SK-N-SH (cell line): ENCODE data around the gene FKBP6. TPM values are rescaled to one million over a fixed set of nuclear protein-coding genes. Genes with fewer than 3 reads are reported as not detected.
"Not testable (repeated sequence)": the region's sequence is repeated elsewhere in the genome, so short reads cannot be mapped to it uniquely, and the experiment has no call there.

Experiments used
- CTCF ChIA-PET: fragments of 300-600, 350-600 bp; formaldehyde crosslinking; extraction: SDS; loops from one replicate; lab custom pipeline; 2021; lab: Yijun Ruan, JAX
- POLR2A ChIA-PET: fragments of 350-600 bp; sonication (Branson Sonifier 250); formaldehyde crosslinking; extraction: SDS; loops from one replicate; lab custom pipeline; 2020; ENCODE audit warnings: antibody characterized with exemption, inconsistent platforms; lab: Yijun Ruan, JAX
- DNase-seq: peaks from one replicate; pipeline ENCODE4 v3.0.0; 2012
- H2AFZ ChIP-seq: fragments of 200-600 bp; sonication (generic); 2 replicates; pipeline ENCODE4 v1.8.1; 2016; ENCODE audit warnings: antibody characterized with exemption, mild to moderate bottlenecking, low read depth
- H3F3A ChIP-seq: fragments of 200-600 bp; sonication (generic); replicated peaks from 2 replicates; pipeline ENCODE3; 2016; ENCODE audit warnings: antibody characterized with exemption, mild to moderate bottlenecking; ENCODE audit not compliant: insufficient read depth
- H3K27ac ChIP-seq, 2 experiments: fragments of 200-500 bp in 1 of 2; fragments of 200-600 bp in 1 of 2; sonication (Bioruptor generic) in 1 of 2; sonication (generic), shearing (Covaris generic) in 1 of 2; 2 replicates each; pipeline versions ENCODE4 v1.5.1 to v1.6.1; 2014 to 2016; ENCODE audit warnings: low read depth in 2 of 2, inconsistent platforms in 1 of 2, low read length in 1 of 2, mild to moderate bottlenecking in 1 of 2, mixed read lengths in 1 of 2
- H3K27me3 ChIP-seq: fragments of 200-600 bp; sonication (generic), shearing (Covaris generic); 2 replicates; pipeline ENCODE4 v1.6.1; 2016; ENCODE audit warnings: mixed run types; ENCODE audit not compliant: insufficient read depth
- H3K36me3 ChIP-seq, 2 experiments: fragments of 200-500 bp in 1 of 2; fragments of 200-600 bp in 1 of 2; sonication (Bioruptor generic) in 1 of 2; sonication (generic) in 1 of 2; replicated peaks in 1 of 2; 2 replicates each; pipeline versions ENCODE3 to v1.5.1; 2014 to 2016; ENCODE audit warnings: low read length in 1 of 2, mild to moderate bottlenecking in 1 of 2; ENCODE audit not compliant: insufficient read depth in 2 of 2, control insufficient read depth in 1 of 2
- H3K4me1 ChIP-seq, 2 experiments: fragments of 200-500 bp in 1 of 2; fragments of 200-600 bp in 1 of 2; sonication (Bioruptor generic) in 1 of 2; sonication (generic), shearing (Covaris generic) in 1 of 2; 2 replicates each; pipeline versions ENCODE4 v1.5.1 to v1.6.1; 2014 to 2016; ENCODE audit warnings: low read depth in 1 of 2, low read length in 1 of 2, mixed run types in 1 of 2; ENCODE audit not compliant: insufficient read depth in 2 of 2, control insufficient read depth in 1 of 2
- H3K4me2 ChIP-seq: fragments of 200-600 bp; sonication (generic), shearing (Covaris generic); 2 replicates; pipeline ENCODE4 v1.6.1; 2017; ENCODE audit warnings: mixed run types
- H3K4me3 ChIP-seq, 2 experiments: fragments of 200-500 bp in 1 of 2; fragments of 200-600 bp in 1 of 2; sonication (Bioruptor generic) in 1 of 2; sonication (generic), shearing (Covaris generic) in 1 of 2; 2 replicates each; pipeline versions ENCODE4 v1.5.1 to v1.8.1; 2014 to 2016; ENCODE audit warnings: low read depth in 2 of 2, inconsistent platforms in 1 of 2, low read length in 1 of 2, mild to moderate bottlenecking in 1 of 2, mixed read lengths in 1 of 2, moderate library complexity in 1 of 2
- H3K79me2 ChIP-seq: fragments of 200-600 bp; sonication (generic); 2 replicates; pipeline ENCODE4 v1.8.1; 2017; ENCODE audit warnings: mild to moderate bottlenecking; ENCODE audit not compliant: insufficient read depth
- H3K9ac ChIP-seq: fragments of 200-600 bp; sonication (generic); 2 replicates; pipeline ENCODE4 v1.6.1; 2017; ENCODE audit warnings: mixed run types
- H3K9me2 ChIP-seq: fragments of 200-600 bp; sonication (generic); 2 replicates; pipeline ENCODE4 v1.6.1; 2017; ENCODE audit warnings: mixed run types
- H3K9me3 ChIP-seq: fragments of 200-600 bp; sonication (generic); 2 replicates; pipeline ENCODE4 v1.6.1; 2017; ENCODE audit warnings: mixed run types, mild to moderate bottlenecking, moderate library complexity
- H4K20me1 ChIP-seq: fragments of 200-600 bp; sonication (generic); 2 replicates; pipeline ENCODE4 v1.6.1; 2017; ENCODE audit warnings: mild to moderate bottlenecking, mixed run types; ENCODE audit not compliant: insufficient read depth
- CTCF ChIP-seq: fragments of 200-600 bp; sonication (generic); IDR thresholded peaks from 2 replicates; pipeline ENCODE4 v1.6.1; 2017; ENCODE audit warnings: antibody characterized with exemption, mild to moderate bottlenecking, moderate library complexity
- FOXJ3 ChIP-seq: sonication (generic); formaldehyde crosslinking; IDR thresholded peaks from 2 replicates; pipeline ENCODE4 v1.5.1; 2020; ENCODE audit warnings: mild to moderate bottlenecking, missing genetic modification reagents
- GATA2 ChIP-seq: sonication (generic); formaldehyde crosslinking; IDR thresholded peaks from 2 replicates; pipeline ENCODE4 v1.5.0; 2020; ENCODE audit warnings: mild to moderate bottlenecking, missing genetic modification reagents
- JUND ChIP-seq: IDR thresholded peaks from 2 replicates; pipeline ENCODE4 v1.4.0; 2012
- POLR2AphosphoS5 ChIP-seq: IDR thresholded peaks from 2 replicates; pipeline ENCODE4 v1.6.1; 2012; ENCODE audit warnings: low read depth, low read length
- RXRA ChIP-seq: IDR thresholded peaks from 2 replicates; pipeline ENCODE4 v1.4.0; 2012; ENCODE audit warnings: low read depth, mild to moderate bottlenecking, borderline replicate concordance
- TCF12 ChIP-seq: IDR thresholded peaks from 2 replicates; pipeline ENCODE4 v1.4.0; 2012
- TEAD4 ChIP-seq: IDR thresholded peaks from 2 replicates; pipeline ENCODE4 v1.4.0; 2012; ENCODE audit warnings: mild to moderate bottlenecking, borderline replicate concordance; ENCODE audit not compliant: insufficient read depth
- WGBS: methylation state at CpG from one replicate; pipeline ENCODE4 v1.1.6; 2017; ENCODE audit warnings: low lambda C conversion rate; 5-methylcytosine and 5-hydroxymethylcytosine counted together
- polyA plus RNA-seq, 3 experiments: library from polyadenylated mRNA; depleted of rRNA; stranded (reverse); fragments of >200 nt; gene quantifications; 2 replicates each; pipeline ENCODE4 v1.2.3, GENCODE V29; 2012

Gene FKBP6
- polyA plus RNA-seq, 1 of the 3 experiments (the other 2 are of a cell fraction) = not detected

GRCh38 chr7:73316521-73316920 lies 11.4 kb upstream of the FKBP6 start (continued):
- TF ChIP-seq CTCF (no peak), TEAD4 (no peak), GATA2 (CRISPR knock-in tag) (no peak), FOXJ3 (CRISPR knock-in tag) (no peak), POLR2AphosphoS5 (no peak), JUND (no peak), RXRA (no peak), TCF12 (no peak)

- H3K79me2 ChIP-seq, H3K9me2 ChIP-seq, H3K4me3 ChIP-seq, H3K9me3 ChIP-seq, POLR2A ChIA-PET, H3K27me3 ChIP-seq, H2AFZ ChIP-seq, DNase-seq, H4K20me1 ChIP-seq, H3K4me1 ChIP-seq, H3K4me2 ChIP-seq, H3K36me3 ChIP-seq, H3F3A ChIP-seq, H3K9ac ChIP-seq, H3K27ac ChIP-seq: not testable (repeated sequence)
- WGBS = 75% methylated on average over 14 of the region's 18 CpGs
- CTCF ChIA-PET = interaction anchor here (9.6 kb wide), 1 partner anchor 134 kb away, joined by 108 read pairs; no protein-coding TSS in a partner anchor
These were observed 9.2 kb upstream of the FKBP6 start for GRCh38 chr7:73318656-73319204.

GRCh38 chr7:73319541-73319940 lies 8.4 kb upstream of the FKBP6 start:
- H3K27ac ChIP-seq, H3F3A ChIP-seq, H3K4me2 ChIP-seq, H3K27me3 ChIP-seq, H3K9me3 ChIP-seq, DNase-seq, H3K4me1 ChIP-seq, H4K20me1 ChIP-seq, POLR2A ChIA-PET, H3K79me2 ChIP-seq, H3K36me3 ChIP-seq, H2AFZ ChIP-seq, H3K4me3 ChIP-seq, H3K9me2 ChIP-seq, H3K9ac ChIP-seq: not testable (repeated sequence)
- CTCF ChIA-PET = interaction anchor here (0.9 to 9.6 kb wide), 2 partner anchors 11 to 133 kb away, joined by 3 to 108 read pairs; partner anchors contain the start of gene NSUN5
- 88% methylated on average over 4 of the region's 9 CpGs for WGBS

GRCh38 chr7:73320009-73320408 lies 8.0 kb upstream of the FKBP6 start:
- CTCF ChIA-PET = interaction anchor here (0.9 to 9.6 kb wide), 2 partner anchors 12 to 133 kb away, joined by 3 to 108 read pairs; partner anchors contain the start of gene NSUN5
- DNase-seq, H4K20me1 ChIP-seq, POLR2A ChIA-PET, H3K4me1 ChIP-seq, H3K4me3 ChIP-seq, H3F3A ChIP-seq, H3K4me2 ChIP-seq, H3K9me3 ChIP-seq, H3K27ac ChIP-seq, H2AFZ ChIP-seq, H3K36me3 ChIP-seq, H3K27me3 ChIP-seq, H3K9me2 ChIP-seq, H3K79me2 ChIP-seq, H3K9ac ChIP-seq: not testable (repeated sequence)
- 87% methylated on average over 9 of the region's 9 CpGs for WGBS

GRCh38 chr7:73323434-73324080 lies 4.4 kb upstream of the FKBP6 start:
- H3K9me3 ChIP-seq, H3K9me2 ChIP-seq, POLR2A ChIA-PET, H2AFZ ChIP-seq, H3K36me3 ChIP-seq, H4K20me1 ChIP-seq, H3F3A ChIP-seq, H3K27me3 ChIP-seq, H3K9ac ChIP-seq, DNase-seq, H3K79me2 ChIP-seq, H3K4me1 ChIP-seq, H3K27ac ChIP-seq: not testable (repeated sequence)
- Histone ChIP-seq H3K4me2 (0 out of 2 replicates have a peak overlapping the region, but pooled peaks have one; percentile 22), H3K4me3 (0 out of 4 replicates have a peak overlapping the region, but pooled peaks of 1 of the 2 experiments have one; percentile 2)
- CTCF ChIA-PET = interaction anchor here (0.6 to 9.6 kb wide), 19 partner anchors 9 to 411 kb away, joined by 3 to 108 read pairs (median 5); partner anchors contain the start of gene NSUN5
- WGBS = 65% methylated on average over 5 of the region's 5 CpGs
